Thoracic aorta (tissue), 2 donors: ENCODE measurements around the gene TRIM41. TPM values are rescaled to one million over a fixed set of nuclear protein-coding genes. Genes with fewer than 3 reads are reported as not detected.
"Not testable (repeated sequence)": the region's sequence is repeated elsewhere in the genome, so short reads cannot be mapped to it uniquely, and the experiment has no call there.

ENCODE experiments used
- ATAC-seq: fragments of 150-250 bp; one replicate; pipeline ENCODE4 v1.8.0; 2017; ENCODE audit warnings: low read depth; ENCODE audit not compliant: insufficient number of reproducible peaks, low FRiP score
- DNase-seq: peaks from one replicate; pipeline ENCODE4 v3.0.0-alpha.2; 2020; ENCODE audit warnings: low spot score
- H3K27ac ChIP-seq, 2 donors: fragments of 200-600 bp; sonication (generic); 1 replicate in 1 of 2; 2 replicates in 1 of 2; pipeline ENCODE4 v1.5.1; 2016; ENCODE audit warnings: mild to moderate bottlenecking in 2 of 2, moderate library complexity in 2 of 2
- H3K27me3 ChIP-seq: fragments of 200-600 bp; sonication (generic); replicated peaks from 2 replicates; pipeline ENCODE4 v1.6.0; 2016; ENCODE audit warnings: mild to moderate bottlenecking; ENCODE audit not compliant: insufficient read depth
- H3K36me3 ChIP-seq: fragments of 200-600 bp; sonication (generic); one replicate; pipeline ENCODE4 v1.5.1; 2016
- H3K4me1 ChIP-seq, 2 donors: fragments of 200-600 bp; sonication (generic); 1 replicate in 1 of 2; 2 replicates in 1 of 2; pipeline versions ENCODE4 v1.5.1 to v1.6.0; 2016; ENCODE audit warnings: low read depth in 2 of 2, mild to moderate bottlenecking in 1 of 2; ENCODE audit not compliant: control insufficient read depth in 1 of 2
- H3K4me3 ChIP-seq: fragments of 200-600 bp; sonication (generic); 2 replicates; pipeline ENCODE4 v1.5.1; 2016; ENCODE audit warnings: mild to moderate bottlenecking
- H3K9me3 ChIP-seq: fragments of 200-600 bp; sonication (generic); 2 replicates; pipeline ENCODE4 v1.5.1; 2016
- total RNA-seq, 2 donors: library from RNA; depleted of rRNA; stranded (reverse); fragments of >200 nt; gene quantifications; one replicate each; pipeline versions ENCODE4 v1.1.0 to v1.2.3, GENCODE V29; 2016
- TF ChIP-seq, protein P1 (sequence below): fragments of 200-600 bp; sonication (generic); IDR thresholded peaks from one replicate; pipeline ENCODE4 v1.5.1; 2019; ENCODE audit warnings: antibody characterized with exemption

Gene TRIM41
- total RNA-seq, 2 donors from 2014 or later, result 12.2 to 12.4 TPM

DNA sequence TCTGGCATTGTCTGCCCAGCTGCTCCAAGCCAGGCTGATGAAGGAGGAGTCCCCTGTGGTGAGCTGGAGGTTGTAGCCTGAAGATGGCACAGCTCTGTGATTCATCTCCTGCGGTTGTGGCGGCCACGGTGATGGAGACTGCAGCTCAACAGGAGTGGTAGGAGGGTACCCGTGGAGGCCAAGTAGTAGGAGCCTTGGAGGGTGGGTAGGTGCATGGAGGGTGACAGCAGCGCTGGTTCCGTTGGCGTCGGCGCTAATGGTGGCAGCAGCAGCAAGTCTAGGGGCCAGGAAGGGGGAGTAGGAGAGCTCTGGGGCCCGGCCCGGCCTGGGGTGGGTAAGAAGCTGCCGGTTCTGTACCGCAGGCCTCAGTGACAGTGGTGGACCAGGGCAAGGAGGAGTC, 60.3 kb downstream of the TRIM41 start:
- no peak overlapping the region for H3K27ac ChIP-seq
- DNase-seq (no peak), ATAC-seq (no peak)
- no peaks in the 10 kb centered on the region for H3K36me3 ChIP-seq
- no peaks in the 10 kb centered on the region for H3K9me3 ChIP-seq
- no peak overlapping the region for H3K4me3 ChIP-seq
- no peaks in the 10 kb centered on the region for H3K4me1 ChIP-seq
- no peaks in the 10 kb centered on the region for H3K27me3 ChIP-seq
- TF ChIP-seq, protein P1, sequence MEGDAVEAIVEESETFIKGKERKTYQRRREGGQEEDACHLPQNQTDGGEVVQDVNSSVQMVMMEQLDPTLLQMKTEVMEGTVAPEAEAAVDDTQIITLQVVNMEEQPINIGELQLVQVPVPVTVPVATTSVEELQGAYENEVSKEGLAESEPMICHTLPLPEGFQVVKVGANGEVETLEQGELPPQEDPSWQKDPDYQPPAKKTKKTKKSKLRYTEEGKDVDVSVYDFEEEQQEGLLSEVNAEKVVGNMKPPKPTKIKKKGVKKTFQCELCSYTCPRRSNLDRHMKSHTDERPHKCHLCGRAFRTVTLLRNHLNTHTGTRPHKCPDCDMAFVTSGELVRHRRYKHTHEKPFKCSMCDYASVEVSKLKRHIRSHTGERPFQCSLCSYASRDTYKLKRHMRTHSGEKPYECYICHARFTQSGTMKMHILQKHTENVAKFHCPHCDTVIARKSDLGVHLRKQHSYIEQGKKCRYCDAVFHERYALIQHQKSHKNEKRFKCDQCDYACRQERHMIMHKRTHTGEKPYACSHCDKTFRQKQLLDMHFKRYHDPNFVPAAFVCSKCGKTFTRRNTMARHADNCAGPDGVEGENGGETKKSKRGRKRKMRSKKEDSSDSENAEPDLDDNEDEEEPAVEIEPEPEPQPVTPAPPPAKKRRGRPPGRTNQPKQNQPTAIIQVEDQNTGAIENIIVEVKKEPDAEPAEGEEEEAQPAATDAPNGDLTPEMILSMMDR, result no peak

DNA sequence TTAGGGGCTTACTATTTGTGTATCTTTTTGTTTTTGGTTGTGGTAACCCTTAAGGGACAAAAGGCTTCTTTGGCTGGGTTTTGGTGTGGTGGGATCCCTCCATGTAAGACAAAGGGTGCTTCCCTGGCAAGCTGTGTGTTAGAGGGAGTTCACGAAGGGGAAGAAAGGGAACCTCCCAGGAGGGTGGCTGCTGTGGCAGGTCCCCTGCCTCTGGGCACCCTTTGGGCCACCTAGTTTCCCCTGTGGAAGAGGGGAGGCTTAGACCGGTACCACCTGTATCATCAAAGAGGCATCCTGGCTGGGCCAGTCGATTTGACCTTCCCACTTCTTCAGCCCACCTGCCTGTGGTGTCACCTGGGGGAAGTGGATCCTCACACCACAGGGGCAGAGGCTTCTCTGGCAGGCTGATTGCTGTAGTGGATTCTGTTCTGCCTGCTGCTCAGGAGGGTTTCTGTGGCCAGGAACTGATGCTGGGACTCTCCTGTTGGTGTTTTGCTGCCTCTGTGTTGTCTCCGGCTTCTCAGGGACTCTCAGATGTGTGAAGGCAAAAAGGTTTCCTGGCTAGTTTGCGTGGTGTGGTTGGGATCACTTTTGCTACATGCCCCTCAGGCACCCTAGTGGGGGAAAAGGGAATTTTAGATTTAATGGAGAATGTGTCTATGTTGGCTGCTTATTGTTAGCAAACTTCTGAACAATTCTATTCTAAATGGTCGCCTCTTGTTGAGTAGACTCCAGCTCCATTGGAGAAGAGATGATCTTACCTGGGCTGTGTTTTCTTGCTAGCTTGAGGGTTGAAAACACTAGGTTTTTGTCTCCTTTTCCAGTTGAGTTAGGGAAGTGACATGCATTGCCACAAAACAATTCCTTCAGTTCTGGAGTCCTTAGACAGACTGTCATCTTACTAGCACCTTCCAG, 61.0 kb downstream of the TRIM41 start:
- DNase-seq, H3K4me1 ChIP-seq, H3K4me3 ChIP-seq, ATAC-seq, H3K27ac ChIP-seq, H3K9me3 ChIP-seq, H3K36me3 ChIP-seq, H3K27me3 ChIP-seq: not testable (repeated sequence)
- TF ChIP-seq, protein P1, result peak; percentile 14

Other genes with a start within 250 kb of the TRIM41 start
- gene BTNL3, start 234.4 kb upstream of the TRIM41 start, total RNA-seq, result not detected
- 10 to 100 TPM; 10.7 to 20.5 TPM for gene BTNL9, start 183.0 kb upstream of the TRIM41 start, total RNA-seq
- gene OR2V1, start 92.1 kb upstream of the TRIM41 start, total RNA-seq, result not detected
- gene OR2V2, start 75.7 kb upstream of the TRIM41 start, total RNA-seq, result not detected
- 10 to 100 TPM; 11.4 to 14.7 TPM for gene TRIM7, start 18.1 kb upstream of the TRIM41 start, total RNA-seq
- 1,000 to 10,000 TPM; 1,534 to 1,629 TPM for gene RACK1, start 20.6 kb downstream of the TRIM41 start, total RNA-seq
- gene TRIM52, start 37.9 kb downstream of the TRIM41 start, total RNA-seq, result 10 to 100 TPM; 13.1 to 15.9 TPM
- not detected for gene OR4F3, start 144.0 kb downstream of the TRIM41 start, total RNA-seq